Skin epidermis (tissue), 12 donors: ENCODE results near the gene CASTOR2.
A peak's percentile ranks its signal among the peaks of the same experiment; 100 is the strongest.

Experiments
- H3K27ac ChIP-seq, 21 experiments: fragments of 200-600 bp; sonication (generic) in 11 of 21; one replicate each; pipeline ENCODE4 v1.5.0; 2020; ENCODE audit warnings: mild to moderate bottlenecking in 3 of 21, inconsistent platforms in 2 of 21, moderate library complexity in 2 of 21
- H3K4me3 ChIP-seq, 7 experiments: fragments of 200-600 bp; sonication (generic) in 2 of 7; one replicate each; pipeline ENCODE4 v1.5.0; 2020; ENCODE audit warnings: inconsistent platforms in 2 of 7, mild to moderate bottlenecking in 2 of 7, moderate library complexity in 1 of 7

The CASTOR2 gene

GRCh38 chr7:75048435-75049379, 84.2 kb downstream of the CASTOR2 start:
- Histone ChIP-seq H3K4me3 (no peak overlapping the region), H3K27ac (no peak overlapping the region)

GRCh38 chr7:75049817-75050216, 85.3 kb downstream of the CASTOR2 start:
- H3K4me3 ChIP-seq, result no peak overlapping the region
- no peak overlapping the region for H3K27ac ChIP-seq

- H3K4me3 ChIP-seq, result no peak overlapping the region
- H3K27ac ChIP-seq, result no peak overlapping the region
Observed at GRCh38 chr7:75050501-75050900, 86.0 kb downstream of the CASTOR2 start.

GRCh38 chr7:75054744-75055143, 90.2 kb downstream of the CASTOR2 start:
- peak overlapping the region in 9 of 21 experiments; percentile 8 to 78 (median 37) for H3K27ac ChIP-seq
- H3K4me3 ChIP-seq, result no peak overlapping the region

DNA sequence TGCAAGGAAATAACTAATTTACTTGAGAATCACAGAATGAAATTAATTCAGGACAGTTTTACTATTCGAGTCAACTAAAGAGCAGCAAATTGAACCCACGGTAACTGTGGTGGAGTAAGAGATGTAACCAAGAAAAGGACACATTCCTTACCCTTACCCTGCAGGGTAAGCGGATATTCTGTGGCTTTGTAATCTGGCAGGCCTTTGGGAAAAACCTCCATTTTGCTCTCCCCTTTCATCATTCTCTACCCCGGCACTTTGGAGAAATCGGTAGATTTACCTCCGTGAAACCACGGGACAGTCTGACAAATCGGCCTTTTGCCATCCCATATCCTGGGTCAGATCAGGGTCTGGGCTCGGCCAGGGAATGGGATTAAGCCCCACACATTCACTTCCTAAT, 90.7 kb downstream of the CASTOR2 start:
- Histone ChIP-seq H3K4me3 (no peak overlapping the region), H3K27ac (peak overlapping the region in 13 of 21 experiments; percentile 1 to 78 (median 39))

- H3K27ac ChIP-seq, result peak overlapping the region in 13 of 21 experiments; percentile 1 to 78 (median 43)
- H3K4me3 ChIP-seq, result no peak overlapping the region
Observed at GRCh38 chr7:75055830-75056772, 91.6 kb downstream of the CASTOR2 start.

DNA sequence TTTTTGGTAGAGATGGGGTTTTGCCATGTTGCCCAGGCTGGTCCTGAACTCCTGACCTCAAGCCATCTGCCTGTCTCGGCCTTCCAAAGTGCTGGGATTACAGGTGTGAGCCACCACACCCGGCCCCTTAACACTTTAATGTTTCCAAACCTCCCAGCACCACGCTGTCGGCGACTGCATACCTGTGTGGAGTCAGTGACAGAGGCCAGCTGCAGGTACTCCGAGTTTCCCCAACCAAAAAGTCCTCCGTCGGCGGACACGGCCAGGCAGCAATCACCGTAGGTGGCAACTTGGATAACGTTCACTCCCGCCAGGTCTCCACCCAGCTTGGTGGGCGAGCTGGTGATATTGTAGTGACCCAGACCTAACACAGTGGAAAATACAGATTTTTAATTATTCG, 93.9 kb downstream of the CASTOR2 start:
- Histone ChIP-seq H3K4me3 (no peak overlapping the region), H3K27ac (no peak overlapping the region)

- H3K27ac ChIP-seq, result no peak overlapping the region
- no peak overlapping the region for H3K4me3 ChIP-seq
Observed at GRCh38 chr7:75064291-75064690, 99.8 kb downstream of the CASTOR2 start.

DNA sequence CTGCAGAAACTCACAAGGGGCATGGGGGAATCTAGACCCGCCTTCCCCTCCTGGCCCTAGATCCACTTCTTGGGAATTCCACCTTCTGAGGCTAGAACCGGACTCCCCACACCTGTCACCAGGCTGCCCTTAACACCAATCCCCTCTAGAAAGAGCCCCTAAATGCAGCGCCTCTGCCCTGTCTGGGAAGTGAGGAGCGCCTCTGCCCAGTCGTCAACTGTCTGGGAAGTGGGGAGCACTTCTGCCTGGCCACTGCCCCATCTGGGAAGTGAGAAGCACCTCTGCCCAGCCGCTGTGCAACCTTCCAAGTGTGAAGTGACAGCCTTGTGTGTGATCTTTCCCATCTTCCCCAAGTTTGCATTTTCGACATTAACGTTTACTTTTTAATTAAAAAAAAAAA, 100.3 kb downstream of the CASTOR2 start:
- no peak overlapping the region for H3K4me3 ChIP-seq
- no peak overlapping the region for H3K27ac ChIP-seq

DNA sequence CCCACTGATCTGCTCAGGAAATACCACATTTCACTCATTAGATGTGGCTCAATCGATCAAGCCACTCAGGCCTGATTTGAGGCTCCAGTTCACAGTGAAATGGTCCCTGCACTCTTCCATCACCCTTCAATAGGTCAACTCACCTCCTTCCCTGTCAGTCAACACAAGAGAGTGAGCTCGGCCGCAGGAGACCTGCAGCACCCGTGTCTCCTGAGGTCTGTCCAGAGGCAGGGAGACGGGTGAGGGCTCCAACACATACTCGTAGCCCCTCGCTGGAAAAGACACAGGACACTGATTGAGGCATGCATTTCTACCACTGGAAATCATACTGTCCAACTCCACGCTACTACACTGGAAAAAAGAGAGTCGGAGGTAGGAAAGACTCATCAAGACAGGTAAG, 102.0 kb downstream of the CASTOR2 start:
- no peak overlapping the region for H3K4me3 ChIP-seq
- no peak overlapping the region for H3K27ac ChIP-seq

DNA sequence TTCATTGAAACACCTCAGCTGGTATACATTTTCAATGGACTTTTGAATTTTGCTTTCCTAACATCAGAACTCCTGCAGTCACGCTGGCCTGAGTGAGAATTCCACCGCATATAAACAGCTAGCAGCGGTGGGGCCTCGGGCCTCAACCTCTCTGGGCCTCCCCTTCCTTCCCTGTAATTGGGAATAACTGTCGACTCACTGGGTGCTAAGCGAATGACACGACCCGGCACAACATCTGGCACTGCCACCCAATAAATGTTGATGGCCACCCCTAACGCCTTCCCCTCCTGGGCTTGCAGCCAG, 108.4 kb downstream of the CASTOR2 start:
- peak overlapping the region; percentile 67 to 95 (median 81) for H3K4me3 ChIP-seq
- H3K27ac ChIP-seq, result peak overlapping the region in 20 of 21 experiments; percentile 75 to 99 (median 93)

- Histone ChIP-seq H3K27ac (peak overlapping the region in 18 of 21 experiments; percentile 88 to 99 (median 93)), H3K4me3 (peak overlapping the region; percentile 67 to 95 (median 81))
Observed at GRCh38 chr7:75074262-75074641, 109.7 kb downstream of the CASTOR2 start.
